A673 (cell line): ENCODE results near the gene FAM13A. TPM values are rescaled to one million over a fixed set of nuclear protein-coding genes. Genes with fewer than 3 reads are reported as not detected.

Experiments used
- BruUV-seq: library from RNA; stranded (reverse); fragments of 400-500 nt; replicated peaks from 2 replicates; lab custom pipeline; 2021; lab: Mats Ljungman, UMichigan
- CTCF ChIA-PET: fragments of 300-600 bp; sonication (Branson Sonifier 250); formaldehyde crosslinking; loops from one replicate; lab custom pipeline; 2022; ENCODE audit warnings: antibody characterized with exemption; lab: Charles Lee
- POLR2A ChIA-PET: fragments of 300-600 bp; sonication (Branson Sonifier 250); formaldehyde crosslinking; loops from one replicate; lab custom pipeline; 2022; ENCODE audit warnings: antibody characterized with exemption; ENCODE audit not compliant: low non-redundant PET; lab: Charles Lee
- DNase-seq: peaks from one replicate; pipeline ENCODE4 v3.0.0-alpha.2; 2015; ENCODE audit warnings: low spot score
- H3K27ac ChIP-seq: fragments of 200-600 bp; sonication (generic); 2 replicates; pipeline ENCODE4 v1.5.1; 2016; ENCODE audit warnings: mixed run types, low read depth, mild to moderate bottlenecking, mixed read lengths, antibody characterized with exemption, low read length; ENCODE audit not compliant: poor library complexity, severe bottlenecking
- H3K27me3 ChIP-seq: fragments of 200-600 bp; sonication (generic); replicated peaks from 2 replicates; pipeline ENCODE4 v1.6.1; 2017; ENCODE audit warnings: mixed run types, low read depth, mild to moderate bottlenecking, mixed read lengths, antibody characterized with exemption, low read length; ENCODE audit not compliant: insufficient read depth, poor library complexity
- H3K36me3 ChIP-seq: fragments of 200-600 bp; sonication (generic); 2 replicates; pipeline ENCODE4 v1.6.1; 2016; ENCODE audit warnings: mixed run types, mild to moderate bottlenecking, mixed read lengths, antibody characterized with exemption, low read length; ENCODE audit not compliant: insufficient read depth, poor library complexity, severe bottlenecking
- H3K4me1 ChIP-seq: fragments of 200-600 bp; sonication (generic); 2 replicates; pipeline ENCODE4 v1.6.1; 2017; ENCODE audit warnings: mixed run types, mild to moderate bottlenecking, mixed read lengths, antibody characterized with exemption, low read length; ENCODE audit not compliant: insufficient read depth, poor library complexity, severe bottlenecking
- H3K4me3 ChIP-seq: fragments of 200-600 bp; sonication (generic); 2 replicates; pipeline ENCODE4 v1.5.1; 2016; ENCODE audit warnings: low read depth, mixed run types, mild to moderate bottlenecking, mixed read lengths, low read length; ENCODE audit not compliant: poor library complexity, severe bottlenecking
- H3K9me3 ChIP-seq: fragments of 200-600 bp; sonication (generic); 2 replicates; pipeline ENCODE4 v1.6.1; 2016; ENCODE audit warnings: mixed run types, low read depth, mild to moderate bottlenecking, mixed read lengths, antibody characterized with exemption, low read length; ENCODE audit not compliant: poor library complexity, severe bottlenecking
- EZH2 ChIP-seq: fragments of 200-600 bp; sonication (generic); IDR thresholded peaks from 2 replicates; pipeline ENCODE4 v1.6.1; 2017; ENCODE audit warnings: borderline replicate concordance, low read depth, mild to moderate bottlenecking, mixed read lengths, antibody characterized with exemption, low read length; ENCODE audit not compliant: poor library complexity, severe bottlenecking
- intact Hi-C: fragments of 100-400 bp; cut with micrococcal nuclease; formaldehyde crosslinking; loops from one replicate; pipeline ENCODE4 v1.10.0; 2022; ENCODE audit not compliant: unreplicated experiment
- total RNA-seq: library from RNA; stranded (reverse); gene quantifications from 2 replicates; pipeline ENCODE4 v1.2.3, GENCODE V29; 2021
- TF ChIP-seq, protein P1 (sequence below): fragments of 300-800, 200-600 bp; sonication (generic); conservative IDR thresholded peaks from 2 replicates; pipeline ENCODE4 v1.5.1; 2017; ENCODE audit warnings: low read depth, mild to moderate bottlenecking, antibody characterized with exemption, low read length, moderate library complexity, mixed read lengths

The FAM13A gene
- total RNA-seq, 1 experiment from 2014 or later: 15.5 TPM

- Histone ChIP-seq H3K4me3 (no peak overlapping the region), H3K36me3 (no peaks in the 10 kb centered on the region), H3K4me1 (no peaks in the 10 kb centered on the region), H3K27me3 (no peaks in the 10 kb centered on the region), H3K27ac (no peak overlapping the region), H3K9me3 (no peaks in the 10 kb centered on the region)
- CTCF ChIA-PET: no interaction called here
- POLR2A ChIA-PET: no interaction called here
- TF ChIP-seq EZH2: no peak
- TF ChIP-seq, protein P1, sequence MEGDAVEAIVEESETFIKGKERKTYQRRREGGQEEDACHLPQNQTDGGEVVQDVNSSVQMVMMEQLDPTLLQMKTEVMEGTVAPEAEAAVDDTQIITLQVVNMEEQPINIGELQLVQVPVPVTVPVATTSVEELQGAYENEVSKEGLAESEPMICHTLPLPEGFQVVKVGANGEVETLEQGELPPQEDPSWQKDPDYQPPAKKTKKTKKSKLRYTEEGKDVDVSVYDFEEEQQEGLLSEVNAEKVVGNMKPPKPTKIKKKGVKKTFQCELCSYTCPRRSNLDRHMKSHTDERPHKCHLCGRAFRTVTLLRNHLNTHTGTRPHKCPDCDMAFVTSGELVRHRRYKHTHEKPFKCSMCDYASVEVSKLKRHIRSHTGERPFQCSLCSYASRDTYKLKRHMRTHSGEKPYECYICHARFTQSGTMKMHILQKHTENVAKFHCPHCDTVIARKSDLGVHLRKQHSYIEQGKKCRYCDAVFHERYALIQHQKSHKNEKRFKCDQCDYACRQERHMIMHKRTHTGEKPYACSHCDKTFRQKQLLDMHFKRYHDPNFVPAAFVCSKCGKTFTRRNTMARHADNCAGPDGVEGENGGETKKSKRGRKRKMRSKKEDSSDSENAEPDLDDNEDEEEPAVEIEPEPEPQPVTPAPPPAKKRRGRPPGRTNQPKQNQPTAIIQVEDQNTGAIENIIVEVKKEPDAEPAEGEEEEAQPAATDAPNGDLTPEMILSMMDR: no peak
- DNase-seq: no peak
- intact Hi-C loops: no loop called here
- BruUV-seq: no TSS peak
These were observed 343.2 kb downstream of the FAM13A start for GRCh38 chr4:88713782-88714181.

- Histone ChIP-seq H3K36me3 (no peaks in the 10 kb centered on the region), H3K9me3 (no peaks in the 10 kb centered on the region), H3K27ac (no peak overlapping the region), H3K27me3 (no peaks in the 10 kb centered on the region), H3K4me3 (no peak overlapping the region), H3K4me1 (peaks cover 3% of the 10 kb centered on the region)
- POLR2A ChIA-PET: no interaction called here
- intact Hi-C loops: no loop called here
- BruUV-seq: no TSS peak
- CTCF ChIA-PET: no interaction called here
- no peak for DNase-seq
- no peak for TF ChIP-seq EZH2
- TF ChIP-seq, protein P1: no peak
These were observed 347.0 kb downstream of the FAM13A start for GRCh38 chr4:88709989-88710388.

- Histone ChIP-seq H3K36me3 (no peaks in the 10 kb centered on the region), H3K4me1 (peaks cover 3% of the 10 kb centered on the region), H3K4me3 (no peak overlapping the region), H3K27me3 (no peaks in the 10 kb centered on the region), H3K27ac (no peak overlapping the region), H3K9me3 (no peaks in the 10 kb centered on the region)
- ChIA-PET CTCF (interaction anchor here (0.7 to 2.0 kb wide), 3 partner anchors 14 to 164 kb away, joined by 3 to 7 read pairs (median 4); no protein-coding TSS in a partner anchor), POLR2A (no interaction called here)
- no TSS peak for BruUV-seq
- intact Hi-C loops: loop anchor here (2.0 kb wide), 2 partner anchors 84 to 318 kb away; no protein-coding TSS in a partner anchor
- peak; percentile 69 for DNase-seq
- TF ChIP-seq, protein P1: peak; percentile 59
- no peak for TF ChIP-seq EZH2
These were observed 350.4 kb downstream of the FAM13A start for GRCh38 chr4:88706574-88706973.
